22Rv1 (cell line): ENCODE results near the gene SP140.

ENCODE experiments used
- ZFX ChIP-seq: fragments of 450-650 bp; IDR thresholded peaks from 2 replicates; pipeline ENCODE4 v1.6.1; 2017; ENCODE audit warnings: antibody characterized with exemption, borderline replicate concordance
- TF ChIP-seq, protein P1 (sequence below): fragments of 450-650 bp; IDR thresholded peaks from 2 replicates; pipeline ENCODE4 v1.5.1; 2017; ENCODE audit warnings: mild to moderate bottlenecking

DNA sequence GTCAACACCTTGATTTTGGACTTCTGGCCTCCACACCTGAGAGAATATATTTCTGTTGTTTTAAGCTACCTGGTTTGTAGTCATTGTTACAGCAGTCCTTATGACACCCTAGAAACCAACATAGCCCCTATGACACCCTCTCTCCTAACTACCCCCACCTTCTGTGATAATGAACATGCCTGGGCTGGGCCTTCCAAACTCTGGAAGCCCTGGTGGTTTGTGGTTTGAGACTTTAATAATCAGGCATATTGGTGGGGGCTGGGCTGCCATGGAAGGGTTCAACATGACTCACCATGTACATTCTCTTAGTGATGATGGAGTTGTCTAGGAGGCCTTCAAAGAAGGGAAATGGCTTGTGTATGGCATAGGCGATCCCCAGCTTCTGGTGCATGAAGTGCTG is 9.0 kb upstream of the SP140 start:
- TF ChIP-seq, protein P1, sequence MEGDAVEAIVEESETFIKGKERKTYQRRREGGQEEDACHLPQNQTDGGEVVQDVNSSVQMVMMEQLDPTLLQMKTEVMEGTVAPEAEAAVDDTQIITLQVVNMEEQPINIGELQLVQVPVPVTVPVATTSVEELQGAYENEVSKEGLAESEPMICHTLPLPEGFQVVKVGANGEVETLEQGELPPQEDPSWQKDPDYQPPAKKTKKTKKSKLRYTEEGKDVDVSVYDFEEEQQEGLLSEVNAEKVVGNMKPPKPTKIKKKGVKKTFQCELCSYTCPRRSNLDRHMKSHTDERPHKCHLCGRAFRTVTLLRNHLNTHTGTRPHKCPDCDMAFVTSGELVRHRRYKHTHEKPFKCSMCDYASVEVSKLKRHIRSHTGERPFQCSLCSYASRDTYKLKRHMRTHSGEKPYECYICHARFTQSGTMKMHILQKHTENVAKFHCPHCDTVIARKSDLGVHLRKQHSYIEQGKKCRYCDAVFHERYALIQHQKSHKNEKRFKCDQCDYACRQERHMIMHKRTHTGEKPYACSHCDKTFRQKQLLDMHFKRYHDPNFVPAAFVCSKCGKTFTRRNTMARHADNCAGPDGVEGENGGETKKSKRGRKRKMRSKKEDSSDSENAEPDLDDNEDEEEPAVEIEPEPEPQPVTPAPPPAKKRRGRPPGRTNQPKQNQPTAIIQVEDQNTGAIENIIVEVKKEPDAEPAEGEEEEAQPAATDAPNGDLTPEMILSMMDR: no peak
- no peak for TF ChIP-seq ZFX
